RPMI8226 (cell line): Measurements from ENCODE around the gene SLC17A5.
A peak's percentile ranks its signal among the peaks of the same experiment; 100 is the strongest.
"Not testable (repeated sequence)": the region's sequence is repeated elsewhere in the genome, so short reads cannot be mapped to it uniquely, and the experiment has no call there.

Experiments used
- DNase-seq: peaks from one replicate; pipeline ENCODE4 v3.0.0-alpha.2; 2015

SLC17A5 gene, protein sequence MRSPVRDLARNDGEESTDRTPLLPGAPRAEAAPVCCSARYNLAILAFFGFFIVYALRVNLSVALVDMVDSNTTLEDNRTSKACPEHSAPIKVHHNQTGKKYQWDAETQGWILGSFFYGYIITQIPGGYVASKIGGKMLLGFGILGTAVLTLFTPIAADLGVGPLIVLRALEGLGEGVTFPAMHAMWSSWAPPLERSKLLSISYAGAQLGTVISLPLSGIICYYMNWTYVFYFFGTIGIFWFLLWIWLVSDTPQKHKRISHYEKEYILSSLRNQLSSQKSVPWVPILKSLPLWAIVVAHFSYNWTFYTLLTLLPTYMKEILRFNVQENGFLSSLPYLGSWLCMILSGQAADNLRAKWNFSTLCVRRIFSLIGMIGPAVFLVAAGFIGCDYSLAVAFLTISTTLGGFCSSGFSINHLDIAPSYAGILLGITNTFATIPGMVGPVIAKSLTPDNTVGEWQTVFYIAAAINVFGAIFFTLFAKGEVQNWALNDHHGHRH

DNA sequence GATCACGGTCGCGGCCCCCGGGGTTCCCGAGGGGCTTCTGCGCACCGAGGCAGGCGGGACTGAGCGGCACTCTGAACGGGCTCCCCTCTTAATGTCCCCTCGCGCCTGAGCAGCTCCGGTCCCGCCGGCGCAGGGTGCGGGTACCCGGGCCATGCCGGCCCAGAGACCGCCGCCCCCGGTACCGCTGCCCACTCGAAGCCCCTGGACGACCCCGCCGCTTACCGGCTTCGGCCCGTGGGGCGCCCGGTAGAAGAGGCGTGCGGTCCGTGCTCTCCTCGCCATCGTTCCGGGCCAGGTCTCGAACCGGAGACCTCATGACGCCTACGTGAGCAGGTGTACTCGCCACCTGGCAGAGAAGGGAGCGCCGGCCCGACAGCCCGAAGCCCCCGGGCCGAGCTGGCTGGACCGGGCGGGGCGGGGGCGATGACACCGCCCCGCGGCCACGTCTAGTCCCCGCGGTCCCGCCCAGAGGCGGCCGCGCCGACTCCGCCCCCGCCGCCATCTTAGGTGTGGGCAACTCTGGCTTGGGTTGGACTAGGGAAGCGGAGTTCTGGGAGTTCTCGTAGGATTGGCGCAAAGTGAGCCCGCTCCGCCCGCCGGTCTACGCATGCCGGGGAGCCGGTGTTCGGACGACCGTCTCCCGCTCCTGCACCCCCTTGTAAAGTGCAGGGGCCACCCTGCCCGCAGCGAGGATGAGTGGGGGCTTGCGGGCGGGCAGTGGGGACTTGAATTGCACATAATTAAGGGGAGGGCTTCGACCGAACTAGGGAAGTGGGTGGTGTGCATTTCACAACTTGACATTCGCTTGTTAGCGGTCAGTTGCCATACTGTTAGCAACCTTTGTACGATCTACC lies at the start of gene SLC17A5:
Gene SLC17A5 (minus strand): TSS at position 422 of the 854 bp plus-strand sequence. CDS start 106 bp downstream, at position 316.
- peak; percentile 100 for DNase-seq

DNA sequence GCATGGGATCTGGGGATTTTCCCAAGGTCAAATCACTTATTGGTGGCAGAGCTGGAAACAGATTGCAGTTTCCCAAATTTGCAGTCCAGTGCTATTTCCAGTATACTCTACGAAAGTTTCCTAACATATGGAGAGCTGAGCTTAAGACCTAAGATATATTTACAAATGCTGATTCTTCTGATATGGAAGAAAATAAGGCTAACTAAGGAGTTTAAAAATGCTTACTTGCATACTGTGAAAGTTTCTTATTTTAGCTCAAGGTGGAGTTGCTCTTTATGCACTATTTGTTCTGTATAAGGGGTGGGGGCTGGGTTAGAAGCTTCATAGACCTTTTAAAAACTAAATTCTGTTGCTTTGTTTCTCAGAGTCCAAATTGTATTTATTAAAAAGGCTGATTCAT lies 49.7 kb upstream of the SLC17A5 start:
- DNase-seq: peak; percentile 81

DNA sequence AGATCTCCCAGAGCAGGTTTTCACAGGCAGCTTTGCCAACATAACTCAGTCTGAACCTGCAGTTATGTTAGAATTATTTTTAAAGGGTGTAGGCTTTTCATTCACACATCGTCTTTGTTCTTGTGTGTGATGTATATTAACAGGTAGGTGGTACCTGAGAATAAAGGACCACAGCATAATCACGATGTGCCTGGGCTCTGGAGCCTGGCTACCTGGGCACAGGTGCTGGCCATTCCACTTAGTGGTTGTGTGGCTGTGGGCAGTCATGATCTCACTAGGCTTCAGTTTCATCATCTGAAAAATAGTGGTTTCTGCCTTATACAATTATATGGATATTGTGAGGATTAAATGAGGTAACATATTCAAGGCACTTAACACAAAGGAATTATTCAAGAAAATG lies 48.7 kb upstream of the SLC17A5 start:
- DNase-seq: peak; percentile 55

DNA sequence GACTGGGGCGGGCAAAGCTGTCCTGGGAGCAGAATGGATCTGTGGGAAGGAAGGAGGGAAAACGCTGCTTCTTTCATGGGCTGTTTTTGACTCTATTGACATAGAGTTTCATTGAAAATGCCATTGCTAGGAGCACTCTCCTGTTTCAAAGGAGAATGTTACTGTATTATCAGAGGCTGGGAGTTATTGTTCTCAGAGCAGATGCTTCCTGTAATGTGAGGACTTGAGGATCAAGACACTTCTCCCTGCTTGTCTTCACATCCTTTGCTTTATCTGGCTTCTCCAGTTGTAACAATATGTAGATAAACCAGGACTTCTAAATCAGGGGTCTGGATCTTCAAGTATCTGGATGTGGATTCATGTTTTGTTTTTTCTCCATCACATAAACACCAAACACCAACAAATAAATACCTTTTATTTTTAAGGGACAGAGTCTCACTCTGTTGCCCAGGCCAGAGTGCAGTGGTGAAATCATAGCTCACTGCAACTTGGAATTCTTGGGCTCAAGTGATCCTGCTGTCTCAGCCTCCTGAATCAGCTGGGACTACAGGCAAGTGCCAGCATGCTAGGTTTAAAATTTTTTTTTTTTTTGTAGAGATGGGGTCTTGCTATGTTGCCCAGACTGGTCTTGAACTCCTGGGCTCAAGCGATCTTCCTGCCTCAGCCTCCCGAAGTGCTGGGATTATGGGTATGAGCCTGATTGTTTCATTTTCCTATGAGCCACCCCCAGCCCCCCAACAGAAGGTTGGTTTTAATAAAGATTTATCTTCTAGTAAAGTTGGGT lies 46.1 kb upstream of the SLC17A5 start:
- DNase-seq: no peak

DNA sequence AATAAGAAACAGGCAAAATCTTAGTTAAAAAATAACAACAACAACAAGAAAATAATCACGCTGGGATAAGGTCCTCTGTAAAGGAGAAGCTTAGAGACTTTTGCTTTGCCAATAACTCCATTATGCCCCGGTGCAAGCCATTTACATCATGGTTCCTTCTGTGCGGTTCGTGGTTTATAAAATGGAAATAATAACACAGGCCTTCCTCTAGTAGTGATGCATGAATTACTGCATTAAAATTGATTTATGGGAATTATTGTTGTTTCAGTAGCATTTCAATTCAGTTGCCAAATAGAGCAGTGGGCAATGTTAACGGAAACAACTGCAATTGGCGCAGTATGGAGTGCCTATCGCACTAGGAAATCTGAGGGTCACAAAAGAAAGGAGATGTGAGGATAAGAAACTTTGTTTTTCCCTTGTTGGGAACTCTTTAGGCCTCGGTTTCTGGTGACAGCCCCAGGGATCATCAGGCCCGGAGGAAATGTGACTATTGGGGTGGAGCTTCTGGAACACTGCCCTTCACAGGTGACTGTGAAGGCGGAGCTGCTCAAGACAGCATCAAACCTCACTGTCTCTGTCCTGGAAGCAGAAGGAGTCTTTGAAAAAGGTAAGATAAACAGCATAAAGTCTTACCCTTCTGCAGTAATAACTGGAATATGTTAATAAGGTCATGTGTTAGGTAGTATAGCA lies 43.3 kb upstream of the SLC17A5 start:
- peak; percentile 68 for DNase-seq

DNA sequence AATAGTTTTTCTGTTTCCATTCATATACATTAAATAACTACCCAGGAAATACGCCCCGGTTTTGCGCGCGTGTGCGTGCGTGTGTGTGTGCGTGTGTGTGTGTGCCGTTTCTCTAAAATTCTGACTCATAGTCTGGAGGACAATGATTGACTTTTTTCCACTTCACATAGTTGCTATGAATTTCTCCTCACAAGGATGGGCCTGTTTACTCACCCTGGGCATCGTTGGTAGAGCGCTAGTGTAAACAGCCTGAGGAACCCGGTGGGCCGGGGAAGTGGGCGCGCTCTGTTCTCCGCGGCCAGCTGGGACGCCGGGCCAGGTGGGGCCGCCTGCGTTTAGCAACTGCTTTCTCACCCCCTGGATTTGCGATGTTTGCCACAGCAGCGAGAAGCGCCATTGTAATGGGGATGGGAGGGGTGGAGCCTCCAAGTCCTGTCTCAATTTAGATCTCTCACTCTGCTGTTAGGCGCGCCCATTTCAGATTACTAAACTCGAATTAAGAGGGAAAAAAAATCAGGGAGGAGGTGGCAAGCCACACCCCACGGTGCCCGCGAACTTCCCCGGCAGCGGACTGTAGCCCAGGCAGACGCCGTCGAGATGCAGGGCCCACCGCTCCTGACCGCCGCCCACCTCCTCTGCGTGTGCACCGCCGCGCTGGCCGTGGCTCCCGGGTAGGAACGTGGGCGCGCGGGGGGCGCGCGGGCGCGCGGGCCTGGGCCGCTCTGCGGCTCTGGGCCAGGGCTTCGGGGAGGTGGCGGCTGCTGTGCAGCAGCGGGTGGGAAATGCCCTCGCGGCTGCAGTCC lies 42.0 kb upstream of the SLC17A5 start, which contains the start of gene CD109:
Gene CD109 (plus strand): TSS at position 585 of the 803 bp plus-strand sequence. CDS start 13 bp downstream, at position 598.
- peak; percentile 89 for DNase-seq

DNA sequence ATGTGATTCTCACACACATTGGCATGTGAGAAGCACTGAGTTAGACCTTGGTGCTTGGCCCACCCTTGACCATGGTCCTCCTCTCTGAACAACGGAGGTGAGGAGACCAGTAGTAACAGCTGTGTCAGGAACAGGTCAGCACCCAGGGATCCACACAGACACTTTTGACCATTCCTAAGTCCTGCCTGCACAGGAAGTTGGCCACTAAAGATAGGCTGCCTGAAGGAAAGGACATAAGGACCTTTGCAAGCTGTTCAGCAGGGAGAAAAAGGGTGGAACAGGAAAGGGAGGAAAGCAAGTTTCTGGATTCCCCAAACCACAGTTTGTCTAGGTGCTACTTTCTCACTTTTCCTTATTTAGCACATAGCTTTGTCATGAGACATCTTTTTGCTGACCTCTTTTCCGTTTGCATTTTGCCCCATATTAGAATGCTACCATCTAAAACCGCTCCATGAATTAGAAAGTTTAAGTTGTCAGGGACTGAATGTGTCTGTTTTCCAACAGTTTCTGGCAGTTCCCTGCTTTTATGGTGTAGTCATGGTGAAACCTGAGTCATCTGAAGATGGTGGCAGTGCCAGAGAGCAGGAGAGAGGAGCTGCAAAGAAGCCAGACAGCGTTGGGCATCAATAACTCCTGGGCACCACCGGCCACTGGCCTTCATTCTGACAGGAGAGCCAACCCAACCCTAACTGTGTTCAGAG lies 41.1 kb upstream of the SLC17A5 start:
- peak; percentile 44 for DNase-seq

DNA sequence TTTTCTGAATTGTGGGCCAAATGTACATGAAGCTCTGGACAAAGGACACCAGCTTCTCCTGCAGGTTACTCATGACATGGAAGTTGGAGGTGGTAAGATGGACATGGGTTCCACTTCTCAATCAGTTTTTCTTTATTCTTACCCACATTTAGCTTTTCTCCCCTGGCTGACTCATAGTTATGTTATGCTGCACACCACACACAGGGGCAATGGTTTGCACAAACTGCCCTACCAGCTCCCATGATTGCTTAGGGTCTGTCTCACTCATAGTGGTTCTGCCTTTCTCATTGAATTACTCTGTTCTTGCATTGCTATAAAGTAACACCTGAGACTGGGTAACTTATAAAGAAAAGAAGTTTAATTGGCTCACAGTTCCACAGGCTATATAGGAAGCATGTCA lies 37.7 kb upstream of the SLC17A5 start:
- DNase-seq: no peak

DNA sequence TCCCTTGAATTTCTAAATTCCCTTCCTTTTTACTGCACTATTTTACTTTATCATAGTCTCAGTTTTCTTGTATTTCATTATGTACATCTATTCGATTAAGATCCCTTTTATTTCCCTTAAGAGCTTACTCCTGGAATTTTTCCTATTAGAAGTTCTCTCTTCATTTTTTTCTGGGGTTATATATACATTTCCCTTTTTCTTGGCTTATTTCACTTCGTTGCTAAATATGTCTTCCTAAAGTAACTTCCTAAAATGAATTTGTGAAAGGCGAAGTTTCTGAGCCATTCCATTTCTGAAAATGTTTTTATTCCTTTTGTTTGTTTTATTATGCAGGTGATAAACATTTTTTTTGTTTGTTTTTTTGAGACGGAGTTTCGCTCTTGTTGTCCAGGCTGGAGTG lies 36.3 kb upstream of the SLC17A5 start:
- no peak for DNase-seq

DNA sequence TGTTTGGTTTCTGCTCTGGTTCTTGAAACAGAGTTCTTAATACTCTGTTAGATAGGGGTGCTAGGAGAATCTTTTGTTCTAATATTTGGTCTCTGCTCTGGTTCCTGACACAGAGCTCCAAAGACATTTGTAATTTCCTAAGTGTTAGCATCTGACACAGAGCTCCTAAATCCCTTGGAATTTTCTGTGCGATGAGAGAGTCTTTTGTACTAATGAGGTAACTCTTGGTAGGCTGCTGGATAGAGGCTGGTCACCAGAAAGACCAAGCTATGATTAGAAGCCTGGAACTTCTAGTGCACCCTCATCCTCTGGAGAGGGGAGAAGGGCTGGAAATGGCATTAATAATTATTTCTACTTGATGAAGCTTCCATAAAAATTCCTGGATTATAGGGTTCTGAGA lies 34.6 kb upstream of the SLC17A5 start:
- no peak for DNase-seq

DNA sequence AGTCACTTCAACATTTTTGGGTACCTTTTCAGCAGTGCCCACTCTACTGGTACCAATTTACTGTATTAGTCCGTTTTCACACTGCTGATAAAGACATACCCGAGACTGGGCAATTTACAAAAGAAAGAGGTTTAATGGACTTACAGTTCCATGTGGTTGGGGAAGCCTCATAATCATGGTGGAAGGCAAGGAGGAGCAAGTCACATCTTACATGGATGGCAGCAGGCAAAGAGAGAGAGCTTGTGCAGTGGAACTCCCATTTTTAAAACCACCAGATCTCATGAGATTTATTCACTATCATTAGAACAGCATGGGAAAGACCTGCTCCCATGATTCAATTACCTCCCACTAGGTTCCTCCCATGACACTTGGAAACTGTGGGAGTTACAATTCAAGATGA lies 29.8 kb upstream of the SLC17A5 start:
- not testable (repeated sequence) for DNase-seq

DNA sequence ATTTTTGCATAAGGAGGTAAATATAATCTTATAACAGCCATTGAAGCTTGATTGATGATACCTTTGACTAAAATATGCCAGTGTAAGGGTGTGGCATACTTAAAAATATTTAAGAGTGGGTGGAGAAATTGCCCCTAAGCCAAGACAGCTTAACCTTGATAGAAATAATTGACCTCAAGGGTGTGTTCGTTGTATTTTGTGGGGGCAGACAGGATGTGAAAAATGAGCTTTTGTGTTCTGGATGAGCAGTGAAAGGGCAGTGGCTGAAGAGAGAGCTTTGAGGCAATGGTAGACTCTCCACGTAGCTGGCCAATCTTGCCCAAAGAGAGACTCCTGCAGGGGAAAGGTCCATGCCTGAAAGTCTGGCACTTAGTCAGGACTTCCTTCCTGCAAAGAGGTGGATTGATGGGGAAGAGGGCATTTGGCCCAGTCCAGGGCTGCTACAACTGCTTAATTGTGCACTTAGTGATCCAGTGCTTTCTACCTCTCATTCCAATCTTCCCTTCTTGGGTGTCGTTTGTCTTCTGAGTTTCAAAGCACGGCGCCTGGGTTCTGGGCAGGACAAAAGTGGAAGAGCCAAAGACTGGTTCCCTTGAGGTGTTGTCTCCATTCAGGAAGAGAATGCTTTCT lies 26.6 kb upstream of the SLC17A5 start:
- no peak for DNase-seq

DNA sequence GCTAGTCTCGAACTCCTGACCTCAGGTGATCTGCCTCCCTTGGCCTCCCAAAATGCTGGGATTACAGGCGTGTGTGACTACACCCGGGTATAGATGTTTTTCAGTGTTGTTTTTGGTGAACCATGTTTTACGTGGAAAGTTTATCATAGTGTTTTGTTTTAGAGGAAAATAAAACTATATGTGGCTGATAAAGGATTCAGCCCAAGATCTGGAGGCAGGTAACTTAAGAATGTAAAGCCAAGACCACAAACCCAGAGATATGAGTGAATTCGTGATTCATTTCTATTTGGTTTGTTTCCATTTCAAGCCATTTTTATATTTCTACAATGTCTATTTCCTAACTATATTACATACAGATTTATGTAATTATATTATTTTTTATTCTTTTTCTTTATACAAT lies 26.1 kb upstream of the SLC17A5 start:
- DNase-seq: not testable (repeated sequence)

DNA sequence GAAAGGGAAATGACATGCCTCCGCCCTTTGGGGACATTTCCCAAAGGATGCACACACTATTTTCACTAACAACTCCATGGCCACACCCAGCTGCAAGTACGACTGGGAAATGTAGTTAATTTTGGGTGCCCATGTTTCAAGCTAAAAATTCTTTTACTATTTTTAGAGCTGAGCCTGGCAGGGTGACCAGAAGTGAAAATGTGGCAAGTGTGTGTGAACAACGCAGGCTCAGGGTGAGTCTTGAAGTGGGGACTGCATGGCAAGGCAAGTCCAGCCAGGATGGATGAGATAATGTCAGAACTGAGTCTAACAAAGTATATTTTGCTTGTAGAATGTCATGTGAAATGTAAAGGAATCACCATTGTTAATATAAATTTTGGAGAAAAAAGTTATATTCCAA lies 25.2 kb upstream of the SLC17A5 start:
- DNase-seq: peak; percentile 85

DNA sequence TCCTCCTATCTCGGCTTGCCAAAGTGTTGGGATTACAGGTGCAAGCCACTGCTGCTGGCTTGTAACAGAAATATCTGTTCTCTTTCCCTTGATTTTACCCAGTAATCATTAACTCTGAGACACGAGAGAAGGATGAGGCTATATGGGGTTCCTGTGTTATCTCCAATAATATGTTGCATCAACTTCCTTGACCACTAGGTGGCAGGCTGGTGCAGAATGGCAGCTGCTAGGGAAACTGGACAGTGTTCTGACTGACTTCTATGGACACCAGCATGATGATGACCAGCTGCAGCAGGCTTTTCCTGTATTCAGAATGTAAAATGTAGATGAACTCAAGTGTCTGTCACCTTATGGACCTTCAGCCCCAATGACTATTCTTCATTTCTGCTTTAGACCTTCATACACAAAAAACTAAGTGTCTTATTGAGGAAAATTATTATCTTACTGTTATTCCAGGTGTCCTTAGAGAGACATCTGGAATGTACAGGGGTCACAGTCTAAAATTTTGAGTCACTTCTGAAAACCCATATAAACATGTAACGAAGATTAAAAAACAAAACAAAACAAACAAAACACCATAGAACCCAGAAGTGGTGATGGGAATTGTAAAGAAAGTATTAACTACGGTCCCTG lies 21.8 kb upstream of the SLC17A5 start:
- DNase-seq: peak; percentile 94

DNA sequence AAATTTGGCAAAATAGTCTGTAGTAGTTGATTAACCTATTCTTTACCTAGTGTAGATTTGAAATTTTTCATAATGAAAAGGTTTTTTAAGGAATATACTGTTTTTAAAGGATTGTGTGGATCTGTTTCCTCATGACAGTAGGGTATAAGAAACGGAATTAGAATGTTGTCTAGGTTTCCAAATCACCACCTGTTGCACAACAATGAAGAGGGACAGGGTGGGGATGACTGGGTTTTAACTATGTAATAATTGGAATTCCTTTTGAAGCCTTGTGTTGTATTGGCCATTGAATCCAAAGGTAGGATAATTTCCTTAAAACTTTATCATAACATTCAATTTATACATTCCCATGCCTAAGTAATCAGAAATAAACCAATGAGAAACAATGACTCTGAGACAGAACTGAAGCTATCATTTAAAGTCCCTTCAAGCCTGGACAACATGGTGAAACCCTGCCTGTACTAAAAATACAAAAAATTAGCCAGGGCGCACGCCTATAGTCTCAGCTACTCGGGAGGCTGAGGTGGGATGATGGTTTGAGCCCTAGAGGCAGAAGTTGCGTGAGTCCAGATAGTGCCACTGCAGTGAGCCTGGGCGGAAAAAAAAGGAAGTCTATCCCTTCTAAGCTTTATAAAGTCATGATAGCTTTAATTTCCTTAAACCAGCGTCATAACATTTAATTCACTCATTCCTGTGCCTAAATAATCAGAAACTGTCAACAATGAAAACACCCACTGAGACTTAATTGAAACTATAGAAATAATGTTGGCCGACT lies 18.3 kb upstream of the SLC17A5 start:
- no peak for DNase-seq

DNA sequence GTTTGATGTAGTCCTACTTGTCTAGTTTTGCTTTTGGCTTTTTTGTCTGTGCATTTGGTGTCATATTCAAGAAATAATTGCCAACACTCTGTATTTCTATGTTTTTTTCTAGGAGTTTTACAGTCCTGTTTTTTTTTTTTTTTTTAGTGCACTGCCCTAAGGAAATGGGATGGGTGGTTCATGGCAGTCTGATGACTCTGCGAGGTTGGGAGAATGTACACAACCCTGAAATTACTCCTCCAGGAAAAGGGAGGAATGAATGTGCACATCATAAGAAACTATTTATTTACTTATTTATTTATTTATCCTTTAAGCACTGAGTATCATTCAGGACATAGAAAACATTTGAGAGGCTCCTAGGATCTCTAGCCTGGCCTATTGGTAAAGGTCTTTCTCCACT lies 15.2 kb upstream of the SLC17A5 start:
- DNase-seq: no peak

DNA sequence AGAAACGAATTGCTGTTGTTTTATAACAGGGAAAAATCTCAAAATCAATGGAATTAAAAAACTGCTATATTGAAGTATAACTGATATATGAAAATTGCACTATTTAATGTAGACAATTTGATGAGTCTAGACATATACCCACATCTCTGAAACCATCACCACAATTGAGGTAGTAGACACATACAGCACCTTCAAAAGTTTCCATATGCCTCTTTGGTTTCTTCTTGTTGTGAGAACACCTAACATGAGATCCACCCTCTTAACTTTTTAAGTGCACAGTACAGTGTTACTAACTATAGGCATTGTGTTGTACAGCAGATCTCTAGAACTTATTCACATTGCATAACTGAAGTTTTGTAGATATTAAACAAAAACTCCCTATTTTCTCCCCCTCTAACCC lies 14.0 kb upstream of the SLC17A5 start:
- no peak for DNase-seq

DNA sequence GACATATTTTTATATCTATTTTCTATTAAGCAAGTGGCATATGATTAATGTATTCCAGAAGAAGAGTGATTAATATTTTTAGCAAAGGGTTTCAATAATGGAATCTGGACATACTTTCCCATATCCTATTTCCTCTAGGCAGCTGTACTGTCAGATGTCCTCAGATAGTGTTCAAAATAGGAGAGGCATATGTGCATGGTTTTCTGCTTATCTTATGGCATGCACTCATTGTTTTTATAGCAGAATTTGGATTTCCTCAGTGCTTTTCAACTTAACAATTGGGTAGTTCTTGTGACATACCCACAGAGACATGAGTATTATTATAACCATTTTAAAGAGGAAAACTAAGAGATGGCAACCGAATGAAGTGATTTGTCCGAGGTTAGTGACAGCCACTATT lies 12.6 kb upstream of the SLC17A5 start:
- no peak for DNase-seq
